ENCODE results near the gene CNTN6. TPM values are rescaled to one million over a fixed set of nuclear protein-coding genes. Genes with fewer than 3 reads are reported as not detected.
"Not testable (repeated sequence)": the region's sequence is repeated elsewhere in the genome, so short reads cannot be mapped to it uniquely, and the experiment has no call there.

Gene CNTN6
- total and polyA plus RNA-seq, 2 donors (not counting 1 experiment from before 2014, with no cell fraction given) = not detected

GRCh38 chr3:1381647-1382036 is 288.8 kb downstream of the CNTN6 start:
- Histone ChIP-seq H3K27ac (ENCODE audit: insufficient read depth, low read length) (no peak overlapping the region), H3K79me2 (ENCODE audit: control insufficient read depth, insufficient read depth, low read length) (no peaks in the 10 kb centered on the region), H3K36me3 (ENCODE audit: control insufficient read depth, insufficient read depth, low read length) (no peaks in the 10 kb centered on the region), H3K9ac (ENCODE audit: insufficient read depth, low read length) (no peak overlapping the region), H3K4me1 (ENCODE audit: control insufficient read depth, extremely low read depth, insufficient read depth, low read length) (no peaks in the 10 kb centered on the region), H3K27me3 (ENCODE audit: control insufficient read depth, insufficient read depth, low read length) (no peaks in the 10 kb centered on the region), H3K4me2 (ENCODE audit: extremely low read depth, insufficient read depth, low read length) (no peak overlapping the region), H2AFZ (ENCODE audit: low read length) (no peak overlapping the region), H3K4me3 (replicated peaks in 1 of 4; ENCODE audit: control extremely low read depth in 1 of 4, insufficient read depth in 1 of 4, low read depth in 3 of 4, low read length in 4 of 4) (no peak overlapping the region), H3K9me3 (ENCODE audit: control insufficient read depth, insufficient read depth, low read depth, low read length) (no peaks in the 10 kb centered on the region), H4K20me1 (ENCODE audit: control insufficient read depth, extremely low read depth, insufficient read depth, low read length) (no peaks in the 10 kb centered on the region)
- TF ChIP-seq EZH2 (IDR thresholded peaks at IDR 0.05; ENCODE audit: low read length, missing control alignments) = no peak
- DNase-seq (ENCODE audit: low read depth in 2 of 2) = no peak

- not testable (repeated sequence) for H2AFZ ChIP-seq (ENCODE audit: low read length); H3K27ac ChIP-seq (ENCODE audit: insufficient read depth, low read length); H3K4me3 ChIP-seq (replicated peaks in 1 of 4; ENCODE audit: control extremely low read depth in 1 of 4, insufficient read depth in 1 of 4, low read depth in 3 of 4, low read length in 4 of 4); H4K20me1 ChIP-seq (ENCODE audit: control insufficient read depth, extremely low read depth, insufficient read depth, low read length); H3K9me3 ChIP-seq (ENCODE audit: control insufficient read depth, insufficient read depth, low read depth, low read length); H3K79me2 ChIP-seq (ENCODE audit: control insufficient read depth, insufficient read depth, low read length); H3K4me1 ChIP-seq (ENCODE audit: control insufficient read depth, extremely low read depth, insufficient read depth, low read length); H3K36me3 ChIP-seq (ENCODE audit: control insufficient read depth, insufficient read depth, low read length); H3K9ac ChIP-seq (ENCODE audit: insufficient read depth, low read length); H3K27me3 ChIP-seq (ENCODE audit: control insufficient read depth, insufficient read depth, low read length); H3K4me2 ChIP-seq (ENCODE audit: extremely low read depth, insufficient read depth, low read length); DNase-seq (ENCODE audit: low read depth in 2 of 2)
Measured at GRCh38 chr3:1387396-1387905, 294.6 kb downstream of the CNTN6 start.

- no peaks in the 10 kb centered on the region for H3K9me3 ChIP-seq (ENCODE audit: control insufficient read depth, insufficient read depth, low read depth, low read length)
- no peaks in the 10 kb centered on the region for H4K20me1 ChIP-seq (ENCODE audit: control insufficient read depth, extremely low read depth, insufficient read depth, low read length)
- H3K4me2 ChIP-seq (ENCODE audit: extremely low read depth, insufficient read depth, low read length) = no peak overlapping the region
- TF ChIP-seq CTCF (conservative IDR thresholded peaks at IDR 0.05 in 1 of 2, IDR thresholded peaks at IDR 0.05 in 1 of 2; ENCODE audit: low read depth in 1 of 2, low read length in 2 of 2) (no peak), EZH2 (IDR thresholded peaks at IDR 0.05; ENCODE audit: low read length, missing control alignments) (no peak)
- no peaks in the 10 kb centered on the region for H3K79me2 ChIP-seq (ENCODE audit: control insufficient read depth, insufficient read depth, low read length)
- H3K27ac ChIP-seq (ENCODE audit: insufficient read depth, low read length) = no peak overlapping the region
- H3K9ac ChIP-seq (ENCODE audit: insufficient read depth, low read length) = no peak overlapping the region
- H3K27me3 ChIP-seq (ENCODE audit: control insufficient read depth, insufficient read depth, low read length) = no peaks in the 10 kb centered on the region
- DNase-seq (ENCODE audit: low read depth in 2 of 2) = no peak
- no peaks in the 10 kb centered on the region for H3K4me1 ChIP-seq (ENCODE audit: control insufficient read depth, extremely low read depth, insufficient read depth, low read length)
- no peak overlapping the region for H3K4me3 ChIP-seq (replicated peaks in 1 of 4; ENCODE audit: control extremely low read depth in 1 of 4, insufficient read depth in 1 of 4, low read depth in 3 of 4, low read length in 4 of 4)
- no peak overlapping the region for H2AFZ ChIP-seq (ENCODE audit: low read length)
- H3K36me3 ChIP-seq (ENCODE audit: control insufficient read depth, insufficient read depth, low read length) = no peaks in the 10 kb centered on the region
Measured at GRCh38 chr3:1394188-1394587, 301.4 kb downstream of the CNTN6 start.

- H3K27ac ChIP-seq (ENCODE audit: insufficient read depth, low read length) = no peak overlapping the region
- H3K4me1 ChIP-seq (ENCODE audit: control insufficient read depth, extremely low read depth, insufficient read depth, low read length) = no peaks in the 10 kb centered on the region
- TF ChIP-seq EZH2 (IDR thresholded peaks at IDR 0.05; ENCODE audit: low read length, missing control alignments) (no peak), CTCF (conservative IDR thresholded peaks at IDR 0.05 in 1 of 2, IDR thresholded peaks at IDR 0.05 in 1 of 2; ENCODE audit: low read depth in 1 of 2, low read length in 2 of 2) (no peak)
- no peaks in the 10 kb centered on the region for H3K79me2 ChIP-seq (ENCODE audit: control insufficient read depth, insufficient read depth, low read length)
- H3K9ac ChIP-seq (ENCODE audit: insufficient read depth, low read length) = no peak overlapping the region
- no peak overlapping the region for H3K4me2 ChIP-seq (ENCODE audit: extremely low read depth, insufficient read depth, low read length)
- H3K36me3 ChIP-seq (ENCODE audit: control insufficient read depth, insufficient read depth, low read length) = no peaks in the 10 kb centered on the region
- H3K9me3 ChIP-seq (ENCODE audit: control insufficient read depth, insufficient read depth, low read depth, low read length) = no peaks in the 10 kb centered on the region
- no peak overlapping the region for H2AFZ ChIP-seq (ENCODE audit: low read length)
- H4K20me1 ChIP-seq (ENCODE audit: control insufficient read depth, extremely low read depth, insufficient read depth, low read length) = no peaks in the 10 kb centered on the region
- H3K4me3 ChIP-seq (replicated peaks in 1 of 4; ENCODE audit: control extremely low read depth in 1 of 4, insufficient read depth in 1 of 4, low read depth in 3 of 4, low read length in 4 of 4) = no peak overlapping the region
- no peaks in the 10 kb centered on the region for H3K27me3 ChIP-seq (ENCODE audit: control insufficient read depth, insufficient read depth, low read length)
- DNase-seq (ENCODE audit: low read depth in 2 of 2) = no peak
Measured at GRCh38 chr3:1400571-1400970, 307.7 kb downstream of the CNTN6 start.
